Activated CD4-positive, alpha-beta T cell treated with anti-CD3 and anti-CD28 coated beads for 36 hours (primary cell): Measurements from ENCODE around the gene TRAK1. TPM values are rescaled to one million over a fixed set of nuclear protein-coding genes. Genes with fewer than 3 reads are reported as not detected.
A peak's percentile ranks its signal among the peaks of the same experiment; 100 is the strongest.

ENCODE experiments used
- ATAC-seq: fragments of 200-7000 bp; cut with Tn5 transposase; one replicate; pipeline ENCODE4 v1.10.0; 2021; ENCODE audit warnings: mild to moderate bottlenecking, moderate library complexity
- CTCF ChIA-PET: fragments of 350-600 bp; sonication (Branson Sonifier 250); formaldehyde crosslinking; loops from one replicate; lab custom pipeline; 2021; ENCODE audit warnings: antibody characterized with exemption; lab: Charles Lee
- POLR2A ChIA-PET: fragments of 350-600 bp; sonication (Branson Sonifier 250); formaldehyde crosslinking; loops from one replicate; lab custom pipeline; 2021; ENCODE audit warnings: antibody characterized with exemption, inconsistent platforms; lab: Charles Lee
- DNase-seq: peaks from one replicate; pipeline ENCODE4 v3.0.0-alpha.2; 2020
- H3K27ac Mint-ChIP-seq: one replicate; pipeline ENCODE4 v1.8.0; 2021; ENCODE audit warnings: mixed read lengths
- H3K27me3 Mint-ChIP-seq: one replicate; pipeline ENCODE4 v1.8.0; 2021; ENCODE audit warnings: mixed read lengths
- H3K36me3 Mint-ChIP-seq: one replicate; pipeline ENCODE4 v1.8.0; 2021; ENCODE audit warnings: low read depth, mixed read lengths
- H3K4me1 Mint-ChIP-seq: one replicate; pipeline ENCODE4 v1.8.0; 2021; ENCODE audit warnings: mixed read lengths
- H3K4me3 Mint-ChIP-seq: one replicate; pipeline ENCODE4 v1.8.0; 2021; ENCODE audit warnings: mild to moderate bottlenecking, moderate library complexity, mixed read lengths
- H3K9me3 Mint-ChIP-seq: one replicate; pipeline ENCODE4 v1.8.0; 2021; ENCODE audit warnings: low read depth, mixed read lengths
- intact Hi-C, 2 experiments: fragments of 100-400 bp; cut with DNase I in 1 of 2; cut with micrococcal nuclease in 1 of 2; formaldehyde crosslinking; loops; one replicate each; pipeline versions ENCODE4 v1.14.2 to v1.15.1; 2022 to 2024; cut with DNase I, micrococcal nuclease
- total RNA-seq, 2 experiments: library from RNA; stranded (reverse); gene quantifications; one replicate each; pipeline ENCODE4 v1.2.3, GENCODE V29; 2021

TRAK1 gene
- total RNA-seq, 2 experiments from 2014 or later: 22.4 to 23.6 TPM

- Mint-ChIP-seq H3K9me3 (no peaks in the 10 kb centered on the region), H3K4me3 (no peak overlapping the region), H3K36me3 (peaks cover 4% of the 10 kb centered on the region), H3K27ac (no peak overlapping the region), H3K27me3 (no peaks in the 10 kb centered on the region), H3K4me1 (peaks cover 8% of the 10 kb centered on the region)
- no peak for ATAC-seq
- ChIA-PET CTCF (no interaction called here), POLR2A (no interaction called here)
- intact Hi-C loops: loop anchor here in 1 of 2 experiments (5.0 kb wide), 1 partner anchor 326 kb away; no protein-coding TSS in a partner anchor
- DNase-seq: no peak
Observed at GRCh38 chr3:42116466-42116865, 25.3 kb downstream of the TRAK1 start.

- DNase-seq (no peak), ATAC-seq (no peak)
- no peaks in the 10 kb centered on the region for H3K27me3 Mint-ChIP-seq
- ChIA-PET CTCF (interaction anchor here (0.6 to 5.2 kb wide), 3 partner anchors 55 to 218 kb away, joined by 3 to 41 read pairs (median 3); no protein-coding TSS in a partner anchor), POLR2A (no interaction called here)
- no peak overlapping the region for H3K4me3 Mint-ChIP-seq
- H3K4me1 Mint-ChIP-seq: peaks cover 8% of the 10 kb centered on the region
- intact Hi-C loops: loop anchor here (1.0 to 5.0 kb wide), 3 partner anchors 74 to 325 kb away; no protein-coding TSS in a partner anchor
- no peaks in the 10 kb centered on the region for H3K9me3 Mint-ChIP-seq
- peaks cover 4% of the 10 kb centered on the region for H3K36me3 Mint-ChIP-seq
- H3K27ac Mint-ChIP-seq: no peak overlapping the region
Observed at GRCh38 chr3:42117175-42118008, 26.2 kb downstream of the TRAK1 start.

GRCh38 chr3:42118762-42119361 lies 27.7 kb downstream of the TRAK1 start:
- no peak overlapping the region for H3K4me3 Mint-ChIP-seq
- no peak overlapping the region for H3K27ac Mint-ChIP-seq
- intact Hi-C loops: loop anchor here (1.0 to 5.0 kb wide), 3 partner anchors 72 to 323 kb away; no protein-coding TSS in a partner anchor
- DNase-seq (peak; percentile 37), ATAC-seq (peak; percentile 66)
- H3K9me3 Mint-ChIP-seq: no peaks in the 10 kb centered on the region
- H3K27me3 Mint-ChIP-seq: no peaks in the 10 kb centered on the region
- POLR2A ChIA-PET: no interaction called here
- peaks cover 20% of the 10 kb centered on the region for H3K4me1 Mint-ChIP-seq
- H3K36me3 Mint-ChIP-seq: peaks cover 2% of the 10 kb centered on the region
- CTCF ChIA-PET: interaction anchor here (0.7 to 5.2 kb wide), 3 partner anchors 73 to 850 kb away, joined by 3 to 41 read pairs (median 3); no protein-coding TSS in a partner anchor

- intact Hi-C loops: loop anchor here in 1 of 2 experiments (2.0 to 5.0 kb wide), 2 partner anchors 109 to 323 kb away; no protein-coding TSS in a partner anchor
Observed at GRCh38 chr3:42119561-42120355, 28.6 kb downstream of the TRAK1 start.

GRCh38 chr3:42120866-42121265 lies 29.7 kb downstream of the TRAK1 start:
- peaks cover 7% of the 10 kb centered on the region for H3K36me3 Mint-ChIP-seq
- H3K9me3 Mint-ChIP-seq: no peaks in the 10 kb centered on the region
- no peak overlapping the region for H3K4me3 Mint-ChIP-seq
- intact Hi-C loops: no loop called here
- POLR2A ChIA-PET: no interaction called here
- H3K4me1 Mint-ChIP-seq: peaks cover 20% of the 10 kb centered on the region
- CTCF ChIA-PET: interaction anchor here (5.2 kb wide), 1 partner anchor 71 kb away, joined by 41 read pairs; no protein-coding TSS in a partner anchor
- H3K27ac Mint-ChIP-seq: no peak overlapping the region
- no peak for DNase-seq
- ATAC-seq: no peak
- no peaks in the 10 kb centered on the region for H3K27me3 Mint-ChIP-seq

More at GRCh38 chr3:42119561-42120355, 28.6 kb downstream of the TRAK1 start:
- H3K27me3 Mint-ChIP-seq: no peaks in the 10 kb centered on the region
- DNase-seq (no peak), ATAC-seq (no peak)
- no peak overlapping the region for H3K4me3 Mint-ChIP-seq
- peaks cover 5% of the 10 kb centered on the region for H3K36me3 Mint-ChIP-seq
- H3K27ac Mint-ChIP-seq: no peak overlapping the region
- H3K4me1 Mint-ChIP-seq: peaks cover 20% of the 10 kb centered on the region
- H3K9me3 Mint-ChIP-seq: no peaks in the 10 kb centered on the region
- CTCF ChIA-PET: interaction anchor here (0.6 to 5.2 kb wide), 7 partner anchors 17 to 1721 kb away, joined by 3 to 41 read pairs (median 3); no protein-coding TSS in a partner anchor
- POLR2A ChIA-PET: no interaction called here

- no peak overlapping the region for H3K4me3 Mint-ChIP-seq
- POLR2A ChIA-PET: no interaction called here
- H3K27me3 Mint-ChIP-seq: no peaks in the 10 kb centered on the region
- H3K27ac Mint-ChIP-seq: no peak overlapping the region
- peaks cover 12% of the 10 kb centered on the region for H3K36me3 Mint-ChIP-seq
- H3K4me1 Mint-ChIP-seq: peaks cover 20% of the 10 kb centered on the region
- CTCF ChIA-PET: interaction anchor here (0.6 kb wide), 1 partner anchor 13 kb away, joined by 3 read pairs; no protein-coding TSS in a partner anchor
- intact Hi-C loops: no loop called here
- DNase-seq: no peak
- no peak for ATAC-seq
- H3K9me3 Mint-ChIP-seq: no peaks in the 10 kb centered on the region
Observed at GRCh38 chr3:42122261-42123011, 31.3 kb downstream of the TRAK1 start.

GRCh38 chr3:42123012-42123581 lies 31.9 kb downstream of the TRAK1 start:
- Mint-ChIP-seq H3K4me3 (no peak overlapping the region), H3K4me1 (peaks cover 20% of the 10 kb centered on the region), H3K27me3 (no peaks in the 10 kb centered on the region), H3K9me3 (no peaks in the 10 kb centered on the region), H3K36me3 (peaks cover 12% of the 10 kb centered on the region), H3K27ac (no peak overlapping the region)
- intact Hi-C loops: no loop called here
- peak; percentile 12 for DNase-seq
- POLR2A ChIA-PET: no interaction called here
- CTCF ChIA-PET: interaction anchor here (0.6 kb wide), 1 partner anchor 13 kb away, joined by 3 read pairs; no protein-coding TSS in a partner anchor
- peak; percentile 16 for ATAC-seq

GRCh38 chr3:42123824-42124658 lies 32.9 kb downstream of the TRAK1 start:
- DNase-seq (no peak), ATAC-seq (no peak)
- no peaks in the 10 kb centered on the region for H3K27me3 Mint-ChIP-seq
- H3K36me3 Mint-ChIP-seq: peaks cover 12% of the 10 kb centered on the region
- intact Hi-C loops: no loop called here
- peaks cover 19% of the 10 kb centered on the region for H3K4me1 Mint-ChIP-seq
- H3K4me3 Mint-ChIP-seq: no peak overlapping the region
- ChIA-PET POLR2A (no interaction called here), CTCF (interaction anchor here (0.6 to 1.2 kb wide), 3 partner anchors 12 to 186 kb away, joined by 3 to 6 read pairs (median 4); no protein-coding TSS in a partner anchor)
- peak overlapping the region; percentile 26 for H3K27ac Mint-ChIP-seq
- H3K9me3 Mint-ChIP-seq: no peaks in the 10 kb centered on the region

GRCh38 chr3:42127226-42127625 lies 36.1 kb downstream of the TRAK1 start:
- Mint-ChIP-seq H3K4me3 (no peak overlapping the region), H3K4me1 (peaks cover 14% of the 10 kb centered on the region), H3K36me3 (peaks cover 12% of the 10 kb centered on the region), H3K9me3 (no peaks in the 10 kb centered on the region), H3K27ac (no peak overlapping the region), H3K27me3 (no peaks in the 10 kb centered on the region)
- no peak for DNase-seq
- intact Hi-C loops: no loop called here
- ChIA-PET POLR2A (no interaction called here), CTCF (no interaction called here)
- no peak for ATAC-seq
